ENCODE measurements around the gene SULT2B1.
"Not testable (repeated sequence)": the region's sequence is repeated elsewhere in the genome, so short reads cannot be mapped to it uniquely, and the experiment has no call there.

The SULT2B1 gene

GRCh38 chr19:48551437-48552302 lies at the start of gene SULT2B1:
TSS of gene SULT2B1 (plus strand) at chr19:48552172. CDS start at chr19:48552253, 81 bp downstream.
- intact Hi-C loops (cut with DNase I): no loop called here
- DNase-seq: peak in 1 of 10 donors; percentile 72

GRCh38 chr19:48502350-48503018 lies 49.5 kb upstream of the SULT2B1 start:
- intact Hi-C loops (cut with DNase I): no loop called here
- DNase-seq: peak in 1 of 10 donors; percentile 75

GRCh38 chr19:48506138-48506733 lies 45.7 kb upstream of the SULT2B1 start:
- peak in 1 of 10 donors; percentile 1 for DNase-seq
- intact Hi-C loops (cut with DNase I): no loop called here

- intact Hi-C loops (cut with DNase I): no loop called here
- peak in 1 of 10 donors; percentile 50 for DNase-seq
Measured at GRCh38 chr19:48507911-48508439, 44.0 kb upstream of the SULT2B1 start.

GRCh38 chr19:48508729-48509411 lies 43.1 kb upstream of the SULT2B1 start:
- DNase-seq: peak in 1 of 10 donors; percentile 26
- intact Hi-C loops (cut with DNase I): no loop called here

- peak in 4 of 10 donors; percentile 32 to 77 (median 58) for DNase-seq
- intact Hi-C loops (cut with DNase I): loop anchor here (10.0 kb wide), 1 partner anchor 75 kb away; no protein-coding TSS in a partner anchor
Measured at GRCh38 chr19:48509467-48510194, 42.3 kb upstream of the SULT2B1 start.

- peak; percentile 78 to 98 (median 88) for DNase-seq
- intact Hi-C loops (cut with DNase I): loop anchor here (10.0 kb wide), 1 partner anchor 74 kb away; no protein-coding TSS in a partner anchor
Measured at GRCh38 chr19:48510421-48511268, 41.3 kb upstream of the SULT2B1 start.

GRCh38 chr19:48511321-48511731 lies 40.6 kb upstream of the SULT2B1 start:
- intact Hi-C loops (cut with DNase I): loop anchor here (10.0 kb wide), 1 partner anchor 73 kb away; no protein-coding TSS in a partner anchor
- DNase-seq: peak in 3 of 10 donors; percentile 78 to 90 (median 89)

GRCh38 chr19:48511800-48512503 lies 40.0 kb upstream of the SULT2B1 start, which contains the start of gene LMTK3:
TSS of gene LMTK3 (minus strand) at chr19:48511835. CDS start at chr19:48511576, 259 bp downstream.
- intact Hi-C loops (cut with DNase I): loop anchor here (10.0 kb wide), 1 partner anchor 73 kb away; no protein-coding TSS in a partner anchor
- peak; percentile 82 to 99 (median 90) for DNase-seq

GRCh38 chr19:48512504-48513288 lies 39.3 kb upstream of the SULT2B1 start:
- peak in 1 of 10 donors; percentile 67 for DNase-seq
- intact Hi-C loops (cut with DNase I): loop anchor here (10.0 kb wide), 1 partner anchor 72 kb away; no protein-coding TSS in a partner anchor

GRCh38 chr19:48513289-48514122 lies 38.5 kb upstream of the SULT2B1 start:
- peak; percentile 79 to 97 (median 86) for DNase-seq
- intact Hi-C loops (cut with DNase I): loop anchor here (10.0 kb wide), 1 partner anchor 71 kb away; no protein-coding TSS in a partner anchor

- DNase-seq: peak in 1 of 10 donors; percentile 42
- intact Hi-C loops (cut with DNase I): loop anchor here (10.0 kb wide), 1 partner anchor 71 kb away; no protein-coding TSS in a partner anchor
Measured at GRCh38 chr19:48514123-48514458, 37.9 kb upstream of the SULT2B1 start.

- intact Hi-C loops (cut with DNase I): loop anchor here (10.0 kb wide), 1 partner anchor 68 kb away; no protein-coding TSS in a partner anchor
- peak in 2 of 10 donors; percentile 43 to 59 for DNase-seq
Measured at GRCh38 chr19:48516536-48516935, 35.4 kb upstream of the SULT2B1 start.

- intact Hi-C loops (cut with DNase I): loop anchor here (10.0 kb wide), 1 partner anchor 67 kb away; no protein-coding TSS in a partner anchor
Measured at GRCh38 chr19:48518207-48518606, 33.8 kb upstream of the SULT2B1 start.

GRCh38 chr19:48519426-48519825 lies 32.5 kb upstream of the SULT2B1 start:
- DNase-seq: not testable (repeated sequence)
- intact Hi-C loops (cut with DNase I): loop anchor here (10.0 kb wide), 1 partner anchor 65 kb away; no protein-coding TSS in a partner anchor

More at GRCh38 chr19:48518207-48518606, 33.8 kb upstream of the SULT2B1 start:
- DNase-seq: peak in 1 of 10 donors; percentile 48
